Activated naive CD8-positive, alpha-beta T cell treated with anti-CD3 and anti-CD28 coated beads, Interleukin-2, amount 50 U/mL, for 24 hours (primary cell): ENCODE data around the gene RFPL3.
"Not testable (repeated sequence)": the region's sequence is repeated elsewhere in the genome, so short reads cannot be mapped to it uniquely, and the experiment has no call there.

Experiments used
- ATAC-seq: fragments of 150-1000 bp; cut with Tn5 transposase; one replicate; pipeline ENCODE4 v1.10.0; 2021
- DNase-seq: peaks from one replicate; pipeline ENCODE4 v3.0.0; 2021
- H3K27ac Mint-ChIP-seq: one replicate; pipeline ENCODE4 v1.8.0; 2021; ENCODE audit warnings: mild to moderate bottlenecking, mixed read lengths
- H3K27me3 Mint-ChIP-seq: one replicate; pipeline ENCODE4 v1.8.0; 2021; ENCODE audit warnings: mixed read lengths
- H3K36me3 Mint-ChIP-seq: one replicate; pipeline ENCODE4 v1.8.0; 2021; ENCODE audit warnings: low read depth, mixed read lengths
- H3K4me1 Mint-ChIP-seq: one replicate; pipeline ENCODE4 v1.8.0; 2021; ENCODE audit warnings: mixed read lengths
- H3K4me3 Mint-ChIP-seq: one replicate; pipeline ENCODE4 v1.8.0; 2021; ENCODE audit warnings: mild to moderate bottlenecking, moderate library complexity, mixed read lengths
- H3K9me3 Mint-ChIP-seq: one replicate; pipeline ENCODE4 v1.8.0; 2021; ENCODE audit warnings: mixed read lengths

RFPL3 gene

DNA sequence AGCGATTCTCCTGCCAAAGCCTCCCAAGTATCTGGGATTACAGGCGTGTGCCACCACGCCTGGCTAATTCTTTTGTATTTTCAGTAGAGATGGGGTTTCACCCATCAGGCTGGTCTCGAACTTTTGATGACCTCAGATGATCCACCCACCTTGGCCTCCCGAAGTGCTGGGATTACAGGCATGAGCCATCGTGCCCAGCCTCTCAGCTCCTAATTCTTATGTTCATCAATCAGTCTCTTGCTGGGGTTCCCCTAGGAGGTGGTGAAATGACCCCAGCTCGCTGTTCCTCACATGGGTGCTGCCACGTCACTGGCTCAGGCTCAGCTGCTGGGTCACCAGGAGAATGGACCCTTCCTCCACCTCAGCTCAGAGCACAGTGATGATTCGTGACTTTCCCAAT, at the start of gene RFPL3:
Gene RFPL3 (plus strand): TSS at position 301 of the 400 bp plus-strand sequence. CDS start 205 bp downstream, outside the sequence.
- not testable (repeated sequence) for H3K4me3 Mint-ChIP-seq, H3K4me1 Mint-ChIP-seq

DNA sequence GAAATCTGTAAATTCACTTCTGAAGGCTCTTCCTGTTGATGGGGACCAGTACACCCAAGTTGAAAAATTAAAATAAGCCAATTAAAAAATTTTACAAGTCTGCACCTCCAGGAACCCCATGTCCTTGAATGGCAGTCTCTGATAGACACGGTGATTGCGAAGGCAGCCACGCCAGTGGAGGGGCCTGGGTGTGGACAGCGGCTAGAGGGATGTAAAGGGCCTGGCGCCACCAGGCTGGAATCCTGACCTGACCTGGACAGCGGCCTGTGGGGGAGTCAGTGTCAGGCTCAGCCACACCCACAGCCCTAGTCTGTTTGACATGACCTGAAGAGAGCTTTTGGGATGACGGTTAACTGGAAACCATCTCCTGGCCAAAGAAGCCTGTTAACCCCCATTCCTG, 49.5 kb upstream of the RFPL3 start:
- Mint-ChIP-seq H3K36me3 (no peaks in the 10 kb centered on the region), H3K4me3 (no peak overlapping the region), H3K27ac (no peak overlapping the region), H3K4me1 (no peaks in the 10 kb centered on the region), H3K9me3 (no peaks in the 10 kb centered on the region), H3K27me3 (peaks cover 9% of the 10 kb centered on the region)
- DNase-seq = no peak
- ATAC-seq = no peak

More for the DNA sequence above, at the start of gene RFPL3:
- not testable (repeated sequence) for ATAC-seq, H3K9me3 Mint-ChIP-seq, H3K27ac Mint-ChIP-seq, DNase-seq, H3K27me3 Mint-ChIP-seq, H3K36me3 Mint-ChIP-seq

DNA sequence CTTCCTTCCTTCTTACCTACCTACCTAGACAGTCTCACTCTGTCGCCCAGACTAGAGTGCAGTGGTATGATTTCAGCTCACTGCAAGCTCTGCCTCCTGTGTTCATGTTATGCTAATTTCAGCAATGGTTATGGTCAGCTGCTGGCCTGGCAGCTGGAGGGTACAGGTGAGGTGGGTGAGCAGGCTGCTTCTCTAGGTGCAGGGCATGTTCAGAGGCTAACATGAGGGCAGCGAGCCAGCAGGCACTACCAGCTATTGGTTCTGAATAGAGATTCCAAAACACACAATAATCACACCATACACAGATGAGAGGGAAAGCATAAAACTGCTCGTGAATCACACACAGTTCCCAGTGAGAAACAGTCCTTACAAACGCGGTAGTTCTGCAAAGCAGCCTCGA, 48.7 kb upstream of the RFPL3 start:
- H3K36me3 Mint-ChIP-seq = no peaks in the 10 kb centered on the region
- no peak overlapping the region for H3K27ac Mint-ChIP-seq
- no peak overlapping the region for H3K4me3 Mint-ChIP-seq
- H3K9me3 Mint-ChIP-seq = no peaks in the 10 kb centered on the region
- ATAC-seq = no peak
- H3K27me3 Mint-ChIP-seq = peaks cover 13% of the 10 kb centered on the region
- no peak for DNase-seq
- H3K4me1 Mint-ChIP-seq = no peaks in the 10 kb centered on the region

DNA sequence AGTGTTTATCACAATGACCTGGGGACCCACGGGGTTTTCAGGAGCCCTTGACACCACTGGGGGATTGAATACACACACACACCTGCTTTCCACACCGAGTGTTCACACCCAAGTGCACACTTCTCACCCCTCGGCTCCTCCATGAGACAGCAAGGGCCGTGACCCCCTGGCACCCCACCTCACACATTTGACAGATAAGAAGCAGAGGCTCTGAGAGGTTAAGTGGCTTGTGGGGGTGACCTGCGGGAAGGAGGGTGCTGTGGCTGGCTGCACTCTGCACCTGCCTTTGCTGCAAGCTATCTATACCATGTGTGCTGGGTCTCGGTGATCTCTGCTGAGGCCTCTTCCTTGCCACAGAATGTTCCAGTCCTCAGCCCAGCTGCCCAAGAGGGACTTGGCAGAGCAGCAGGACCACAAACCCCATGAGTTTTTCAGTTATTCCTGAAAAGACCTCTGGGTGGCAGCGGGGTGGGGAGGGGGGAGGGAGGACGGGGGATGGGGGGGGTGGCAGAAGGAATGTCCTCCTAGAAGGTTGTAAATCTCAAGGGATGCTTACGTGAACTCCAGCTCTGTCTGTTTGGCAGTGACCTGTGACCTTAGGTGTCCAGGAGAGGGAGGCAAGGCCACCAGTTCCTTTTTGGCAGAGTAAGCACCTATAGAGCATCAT, 47.9 kb upstream of the RFPL3 start:
- no peaks in the 10 kb centered on the region for H3K36me3 Mint-ChIP-seq
- no peak overlapping the region for H3K27ac Mint-ChIP-seq
- no peaks in the 10 kb centered on the region for H3K9me3 Mint-ChIP-seq
- ATAC-seq (no peak), DNase-seq (no peak)
- no peaks in the 10 kb centered on the region for H3K4me1 Mint-ChIP-seq
- peaks cover 16% of the 10 kb centered on the region for H3K27me3 Mint-ChIP-seq
- no peak overlapping the region for H3K4me3 Mint-ChIP-seq

DNA sequence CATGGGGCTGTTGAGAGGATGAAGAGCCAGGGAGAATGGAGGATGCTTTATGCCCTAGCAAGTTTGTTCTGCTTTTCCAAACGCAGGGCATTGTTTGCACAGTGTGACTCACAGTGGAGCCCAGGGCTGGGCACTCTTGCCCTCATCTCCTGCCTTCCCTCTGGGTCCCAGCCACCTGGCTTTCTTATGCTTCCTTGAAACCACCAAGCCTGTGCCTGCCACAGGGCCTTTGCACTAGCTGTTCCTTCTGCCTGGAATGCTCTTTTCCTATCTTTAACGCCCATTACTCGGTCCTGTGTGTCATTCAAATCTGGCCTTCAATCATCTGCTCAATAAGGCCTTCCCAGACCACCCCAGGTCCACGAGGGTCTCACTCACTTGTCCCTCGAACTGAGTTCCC, 46.9 kb upstream of the RFPL3 start:
- no peak for ATAC-seq
- H3K27me3 Mint-ChIP-seq = peaks cover 14% of the 10 kb centered on the region
- H3K4me3 Mint-ChIP-seq = no peak overlapping the region
- no peaks in the 10 kb centered on the region for H3K4me1 Mint-ChIP-seq
- no peaks in the 10 kb centered on the region for H3K36me3 Mint-ChIP-seq
- no peak overlapping the region for H3K27ac Mint-ChIP-seq
- H3K9me3 Mint-ChIP-seq = no peaks in the 10 kb centered on the region
- no peak for DNase-seq

DNA sequence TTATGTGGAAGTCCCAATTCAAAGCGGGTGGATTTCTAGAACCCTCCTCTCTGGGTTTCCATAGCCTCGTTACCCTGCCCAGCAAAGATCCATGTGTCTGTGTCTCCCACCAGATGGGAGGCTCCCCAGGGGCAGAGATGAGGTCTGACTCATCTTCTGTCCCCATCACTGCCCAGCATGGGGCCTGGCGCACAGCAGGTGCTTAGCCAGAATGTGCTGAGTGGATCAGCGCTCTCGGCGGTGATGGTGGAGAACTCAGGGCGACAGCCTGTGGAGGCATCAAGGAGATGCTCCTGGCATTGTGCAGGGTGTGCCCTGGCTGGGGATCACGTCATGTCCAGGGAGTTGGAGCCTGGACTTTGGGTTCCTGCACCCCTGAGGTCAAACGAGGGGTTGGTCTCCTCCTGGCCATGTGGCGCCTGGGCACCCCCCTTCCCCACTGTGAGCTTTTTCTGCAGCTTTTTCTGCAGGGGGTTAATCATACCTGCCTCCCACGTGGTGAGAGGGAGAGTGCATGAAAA, 46.1 kb upstream of the RFPL3 start:
- Mint-ChIP-seq H3K27ac (no peak overlapping the region), H3K9me3 (no peaks in the 10 kb centered on the region), H3K4me3 (no peak overlapping the region), H3K4me1 (no peaks in the 10 kb centered on the region), H3K36me3 (no peaks in the 10 kb centered on the region), H3K27me3 (peaks cover 14% of the 10 kb centered on the region)
- DNase-seq (no peak), ATAC-seq (no peak)

DNA sequence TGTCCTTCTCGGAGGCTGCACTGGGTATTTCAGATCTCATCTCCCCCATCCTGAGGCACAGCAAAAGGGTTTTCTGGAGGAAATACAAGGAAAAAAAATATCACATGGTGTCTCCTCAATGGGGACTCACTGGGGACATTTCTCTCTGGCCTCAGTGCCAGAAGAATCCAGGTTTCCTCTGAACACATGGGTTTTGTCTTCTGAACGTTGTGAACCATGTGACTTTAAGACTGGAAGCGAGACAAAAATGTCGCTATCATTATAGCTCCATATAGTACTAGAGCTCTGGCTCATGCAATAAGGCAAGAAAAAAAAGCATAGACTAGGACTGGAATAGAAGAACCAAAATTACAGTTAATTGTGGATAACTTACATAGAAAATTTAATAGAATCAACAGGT, 44.9 kb upstream of the RFPL3 start:
- no peak for ATAC-seq
- no peak overlapping the region for H3K4me3 Mint-ChIP-seq

DNA sequence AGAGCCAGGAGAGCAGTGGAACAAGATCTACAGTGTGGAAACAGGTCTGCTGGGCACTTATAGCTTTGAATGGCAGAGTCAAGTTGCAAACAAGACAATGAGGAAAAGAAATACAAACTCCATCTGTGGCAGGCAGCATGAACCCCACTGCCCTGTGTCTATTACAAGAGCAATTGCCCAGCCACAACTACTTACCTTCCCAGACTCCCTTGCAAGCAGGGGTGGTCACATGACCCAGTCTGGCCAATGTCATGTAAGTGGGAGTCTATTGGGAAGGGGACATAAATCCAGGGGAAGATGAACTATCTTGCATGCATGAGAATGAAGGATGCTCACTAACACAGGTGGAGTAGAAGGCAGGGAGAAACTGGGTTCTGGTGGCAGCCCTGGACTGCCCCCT, 44.1 kb upstream of the RFPL3 start:
- Mint-ChIP-seq H3K4me1 (no peaks in the 10 kb centered on the region), H3K4me3 (no peak overlapping the region), H3K36me3 (no peaks in the 10 kb centered on the region), H3K27me3 (peaks cover 14% of the 10 kb centered on the region), H3K9me3 (no peaks in the 10 kb centered on the region), H3K27ac (no peak overlapping the region)
- DNase-seq (no peak), ATAC-seq (no peak)

More for the DNA sequence above, 44.9 kb upstream of the RFPL3 start:
- Mint-ChIP-seq H3K4me1 (no peaks in the 10 kb centered on the region), H3K36me3 (no peaks in the 10 kb centered on the region), H3K27ac (no peak overlapping the region), H3K27me3 (peaks cover 14% of the 10 kb centered on the region), H3K9me3 (no peaks in the 10 kb centered on the region)
- no peak for DNase-seq

DNA sequence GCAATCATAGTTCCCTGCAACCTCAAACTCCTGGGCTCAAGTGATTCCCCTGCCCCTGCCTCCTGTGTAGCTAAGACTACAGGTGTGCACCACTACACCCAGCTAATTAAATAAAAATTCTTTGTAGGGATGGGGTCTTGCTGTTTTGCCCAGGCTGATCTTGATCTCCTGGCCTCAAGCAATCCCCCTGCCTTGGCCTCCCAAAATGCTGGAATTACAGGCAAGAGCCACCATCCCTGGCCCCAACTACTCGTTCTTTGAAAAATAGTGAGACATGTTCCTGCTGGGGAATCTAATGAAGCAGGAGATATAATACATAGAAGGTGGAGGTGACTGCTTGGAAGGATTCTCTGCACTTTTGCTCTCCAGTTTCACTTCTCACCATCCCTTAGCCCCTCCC, 40.1 kb upstream of the RFPL3 start:
- DNase-seq = no peak
- H3K36me3 Mint-ChIP-seq = no peaks in the 10 kb centered on the region
- peaks cover 15% of the 10 kb centered on the region for H3K27me3 Mint-ChIP-seq
- no peak overlapping the region for H3K4me3 Mint-ChIP-seq
- ATAC-seq = no peak
- H3K27ac Mint-ChIP-seq = no peak overlapping the region
- no peaks in the 10 kb centered on the region for H3K9me3 Mint-ChIP-seq
- no peaks in the 10 kb centered on the region for H3K4me1 Mint-ChIP-seq

DNA sequence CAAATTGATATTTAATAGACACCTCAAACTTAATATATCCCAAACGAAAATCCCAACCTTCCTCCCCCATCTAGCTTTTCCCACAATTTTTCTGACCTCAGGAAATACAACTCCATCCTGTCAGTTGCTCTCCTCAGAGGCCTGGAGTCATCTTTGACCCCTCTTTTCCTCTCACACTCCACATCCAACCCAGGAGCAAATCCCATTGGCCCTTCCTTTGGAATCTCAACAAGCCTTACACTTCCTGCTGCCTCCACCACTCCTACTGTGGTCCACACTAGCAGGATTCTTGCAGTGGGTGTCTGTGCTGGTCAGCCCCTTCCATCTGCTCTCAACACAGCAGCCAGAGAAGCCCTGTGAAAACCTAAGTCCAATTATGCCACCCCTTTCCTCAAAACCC, 39.3 kb upstream of the RFPL3 start:
- no peaks in the 10 kb centered on the region for H3K9me3 Mint-ChIP-seq
- DNase-seq (no peak), ATAC-seq (no peak)
- H3K4me1 Mint-ChIP-seq = no peaks in the 10 kb centered on the region
- no peaks in the 10 kb centered on the region for H3K36me3 Mint-ChIP-seq
- H3K4me3 Mint-ChIP-seq = no peak overlapping the region
- no peak overlapping the region for H3K27ac Mint-ChIP-seq
- peaks cover 15% of the 10 kb centered on the region for H3K27me3 Mint-ChIP-seq

DNA sequence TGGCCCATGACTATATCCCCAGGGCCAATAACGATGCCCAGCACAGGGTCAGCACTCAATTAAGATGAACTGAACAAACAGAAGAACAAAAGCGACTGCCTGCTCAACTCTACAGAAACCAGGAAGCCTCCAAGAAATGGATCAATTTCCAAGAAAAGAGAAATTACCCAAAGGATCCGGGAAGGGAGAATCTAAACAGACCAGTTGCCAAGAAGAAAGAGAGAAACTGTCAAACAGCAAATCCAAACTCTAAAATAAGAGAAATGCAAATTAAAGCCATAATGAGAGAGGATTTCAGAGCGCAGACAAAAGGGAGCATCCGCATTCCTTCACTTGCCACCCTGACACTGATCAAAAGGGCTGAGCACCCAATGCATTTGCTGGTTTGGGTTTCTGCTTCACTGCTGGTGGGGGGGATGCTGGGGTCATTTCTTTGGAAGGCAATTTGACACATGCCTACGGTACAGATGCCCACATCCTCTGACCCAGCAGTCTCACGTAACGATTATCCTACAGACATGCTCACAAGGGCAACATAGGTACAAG, 37.7 kb upstream of the RFPL3 start:
- no peaks in the 10 kb centered on the region for H3K9me3 Mint-ChIP-seq
- H3K4me1 Mint-ChIP-seq = no peaks in the 10 kb centered on the region
- H3K4me3 Mint-ChIP-seq = no peak overlapping the region
- DNase-seq (no peak), ATAC-seq (no peak)
- peaks cover 8% of the 10 kb centered on the region for H3K27me3 Mint-ChIP-seq
- no peak overlapping the region for H3K27ac Mint-ChIP-seq
- H3K36me3 Mint-ChIP-seq = no peaks in the 10 kb centered on the region

DNA sequence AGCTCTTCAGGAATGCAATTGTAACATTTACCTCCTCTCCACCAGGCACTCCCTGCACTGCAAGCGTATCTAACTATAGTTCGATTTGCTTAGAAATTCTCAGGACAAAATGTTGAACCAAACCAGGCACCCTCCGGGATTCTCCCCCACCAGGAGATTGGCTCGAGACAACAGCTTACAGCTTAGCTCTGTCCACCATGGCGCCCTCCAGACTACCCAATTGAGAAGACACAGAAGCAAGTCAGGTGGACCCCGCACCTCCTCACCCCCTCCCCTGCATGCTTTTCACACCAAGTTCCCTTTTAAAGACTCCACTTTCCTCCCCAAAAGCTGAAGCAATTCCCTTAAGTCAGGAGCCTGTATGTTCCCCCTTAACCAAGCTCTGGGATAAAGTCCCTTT, 34.7 kb upstream of the RFPL3 start:
- no peak for ATAC-seq
- Mint-ChIP-seq H3K27ac (no peak overlapping the region), H3K36me3 (no peaks in the 10 kb centered on the region), H3K4me3 (no peak overlapping the region), H3K27me3 (peaks cover 8% of the 10 kb centered on the region), H3K4me1 (no peaks in the 10 kb centered on the region), H3K9me3 (no peaks in the 10 kb centered on the region)
- DNase-seq = no peak

DNA sequence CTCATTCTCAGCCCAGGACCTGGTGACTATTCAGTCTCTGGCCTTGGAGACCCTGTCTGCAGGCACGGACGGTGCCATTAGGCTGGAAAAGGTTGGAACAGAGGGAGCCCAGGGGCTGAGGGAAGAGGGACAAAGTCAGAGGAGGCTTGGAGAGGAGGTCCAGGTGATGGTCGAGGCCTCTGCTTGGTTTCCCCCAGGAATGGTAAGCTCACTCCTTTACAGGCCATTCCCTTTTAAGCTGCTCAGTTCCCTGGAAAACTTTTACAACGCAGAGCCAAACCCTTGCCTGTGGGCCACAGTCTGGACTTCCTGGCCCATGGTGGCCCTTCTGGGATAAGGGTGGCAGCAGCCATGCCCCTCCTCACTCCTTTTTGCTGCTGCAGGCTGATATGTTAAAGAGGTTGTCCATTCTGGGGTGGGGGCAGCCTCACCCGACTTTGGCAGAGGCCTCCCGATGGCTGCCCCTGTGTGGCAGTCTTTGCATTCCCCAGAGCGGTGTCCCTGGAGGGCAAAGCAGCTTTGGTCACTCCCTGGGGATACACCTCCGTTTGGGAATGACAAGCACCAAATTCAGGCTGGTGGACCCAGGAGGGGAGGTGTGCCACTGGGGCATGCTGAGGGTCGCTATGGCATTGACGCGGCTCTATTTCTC, 34.0 kb upstream of the RFPL3 start:
- no peak overlapping the region for H3K27ac Mint-ChIP-seq
- DNase-seq = no peak
- H3K4me1 Mint-ChIP-seq = no peaks in the 10 kb centered on the region
- H3K36me3 Mint-ChIP-seq = no peaks in the 10 kb centered on the region
- no peak for ATAC-seq
- no peaks in the 10 kb centered on the region for H3K9me3 Mint-ChIP-seq
- H3K4me3 Mint-ChIP-seq = no peak overlapping the region
- H3K27me3 Mint-ChIP-seq = peaks cover 8% of the 10 kb centered on the region

DNA sequence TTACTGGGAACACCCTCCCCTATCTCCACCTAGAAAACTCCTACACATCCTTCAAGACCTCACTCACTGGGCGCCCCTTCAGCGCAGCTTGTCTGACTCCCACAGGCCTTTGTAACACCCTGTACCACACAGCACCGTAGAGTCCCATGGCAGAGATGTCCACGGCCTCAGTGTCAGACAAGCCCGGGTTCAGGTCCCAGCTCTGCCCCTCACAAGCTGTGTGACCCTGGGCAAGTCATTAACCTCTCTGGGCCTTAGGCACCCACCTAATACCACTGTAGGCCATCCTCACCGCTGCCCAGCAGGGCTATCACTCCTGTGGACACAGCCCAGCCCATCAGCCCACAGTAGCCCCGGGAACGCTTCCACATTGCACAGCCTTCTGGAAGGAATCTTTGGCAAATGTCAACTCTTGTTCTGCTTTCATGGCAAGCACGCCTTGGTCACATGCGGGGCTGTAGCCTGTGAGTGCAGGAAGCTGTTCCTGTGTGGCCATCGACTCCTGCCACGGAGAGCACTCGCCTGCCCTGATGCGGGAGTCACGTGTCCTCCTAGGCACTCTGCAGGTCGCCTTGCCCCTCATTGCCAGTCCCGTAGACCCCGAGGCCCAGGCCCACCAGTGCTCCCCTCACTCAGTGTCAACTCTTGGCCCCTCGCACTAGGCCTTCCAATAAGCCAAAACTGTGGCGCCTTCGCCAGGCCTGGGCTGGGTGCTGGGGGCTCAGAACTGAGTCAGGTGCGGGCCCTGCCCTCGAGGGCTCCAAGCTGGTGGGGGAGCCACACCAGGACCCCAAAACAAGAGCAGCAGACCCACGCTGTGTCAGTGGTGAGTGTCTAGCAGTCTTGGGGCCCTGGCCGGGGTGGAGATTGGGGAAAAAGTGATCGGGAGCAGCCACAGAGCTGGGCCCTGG, 32.9 kb upstream of the RFPL3 start:
- Mint-ChIP-seq H3K4me1 (no peaks in the 10 kb centered on the region), H3K4me3 (no peak overlapping the region), H3K36me3 (no peaks in the 10 kb centered on the region), H3K27me3 (peaks cover 5% of the 10 kb centered on the region), H3K9me3 (no peaks in the 10 kb centered on the region), H3K27ac (no peak overlapping the region)
- DNase-seq (no peak), ATAC-seq (no peak)
